PC-3 (cell line): ENCODE data around the gene NTRK2. TPM values are rescaled to one million over a fixed set of nuclear protein-coding genes. Genes with fewer than 3 reads are reported as not detected.

Experiments
- ATAC-seq: fragments of 200-7000 bp; cut with Tn5 transposase; 2 replicates; pipeline ENCODE4 v1.9.1; 2020; ENCODE audit warnings: mild to moderate bottlenecking, moderate library complexity
- BruUV-seq: library from RNA; stranded (reverse); fragments of 400-500 nt; replicated peaks from 2 replicates; lab custom pipeline; 2021; lab: Mats Ljungman, UMichigan
- CTCF ChIA-PET: fragments of 300-600 bp; sonication (Branson Sonifier 250); formaldehyde crosslinking; loops from one replicate; lab custom pipeline; 2022; ENCODE audit warnings: antibody characterized with exemption; lab: Charles Lee
- POLR2A ChIA-PET: fragments of 300-600 bp; sonication (Branson Sonifier 250); formaldehyde crosslinking; loops from one replicate; lab custom pipeline; 2022; ENCODE audit warnings: antibody characterized with exemption; ENCODE audit not compliant: unreplicated experiment; lab: Charles Lee
- DNase-seq: peaks from one replicate; pipeline ENCODE4 v3.0.0-alpha.2; 2015
- H2AFZ ChIP-seq: fragments of 300-600 bp; sonication (generic); 2 replicates; pipeline ENCODE4 v1.6.0; 2016; ENCODE audit warnings: antibody characterized with exemption, low read length
- H3F3A ChIP-seq: fragments of 300-600 bp; sonication (generic); one replicate; pipeline ENCODE4 v1.6.0; 2017; ENCODE audit warnings: antibody characterized with exemption, low read length, control low read depth, mild to moderate bottlenecking; ENCODE audit not compliant: unreplicated experiment
- H3K27ac ChIP-seq: fragments of 300-600 bp; sonication (generic); 2 replicates; pipeline ENCODE4 v1.5.1; 2016; ENCODE audit warnings: mild to moderate bottlenecking, low read length
- H3K27me3 ChIP-seq: fragments of 300-600 bp; sonication (generic); 2 replicates; pipeline ENCODE4 v1.6.1; 2016; ENCODE audit warnings: low read length, mixed read lengths
- H3K36me3 ChIP-seq: fragments of 300-600 bp; sonication (generic); 2 replicates; pipeline ENCODE4 v1.6.1; 2016; ENCODE audit warnings: low read depth, mixed run types, low read length, mixed read lengths
- H3K4me1 ChIP-seq: fragments of 300-600 bp; sonication (generic); 2 replicates; pipeline ENCODE4 v1.5.1; 2016; ENCODE audit warnings: low read length; ENCODE audit not compliant: insufficient read depth
- H3K4me2 ChIP-seq: fragments of 300-600 bp; sonication (generic); 2 replicates; pipeline ENCODE4 v1.6.0; 2016; ENCODE audit warnings: low read length
- H3K4me3 ChIP-seq: fragments of 300-600 bp; sonication (generic); 2 replicates; pipeline ENCODE4 v1.5.1; 2016; ENCODE audit warnings: mild to moderate bottlenecking, low read length, mixed read lengths
- H3K79me2 ChIP-seq: fragments of 300-600 bp; sonication (generic); 2 replicates; pipeline ENCODE4 v1.6.1; 2017; ENCODE audit warnings: low read length, mixed read lengths
- H3K9ac ChIP-seq: fragments of 300-600 bp; sonication (generic); 2 replicates; pipeline ENCODE4 v1.6.0; 2016; ENCODE audit warnings: mild to moderate bottlenecking, low read length
- H3K9me2 ChIP-seq: fragments of 300-600 bp; sonication (generic); replicated peaks from 2 replicates; pipeline ENCODE4 v1.6.1; 2016; ENCODE audit warnings: mixed run types, low read length, mixed read lengths
- H3K9me3 ChIP-seq: fragments of 300-600 bp; sonication (generic); 2 replicates; pipeline ENCODE4 v1.6.1; 2016; ENCODE audit warnings: low read length, mixed read lengths
- H4K20me1 ChIP-seq: fragments of 300-600 bp; sonication (generic); 2 replicates; pipeline ENCODE4 v1.6.1; 2016; ENCODE audit warnings: low read length, mixed read lengths
- EZH2 ChIP-seq: fragments of 300-600 bp; sonication (generic); IDR thresholded peaks from one replicate; pipeline ENCODE4 v1.6.1; 2017; ENCODE audit warnings: antibody characterized with exemption, mild to moderate bottlenecking, low read length; ENCODE audit not compliant: unreplicated experiment
- EZH2phosphoT487 ChIP-seq: fragments of 300-600 bp; sonication (generic); IDR thresholded peaks from 2 replicates; pipeline ENCODE4 v1.6.1; 2018; ENCODE audit warnings: mild to moderate bottlenecking, antibody characterized with exemption, low read length, borderline replicate concordance
- intact Hi-C: fragments of 100-400 bp; cut with micrococcal nuclease; formaldehyde crosslinking; loops from 2 replicates; pipeline ENCODE4 v1.9.0; 2023
- total RNA-seq: library from RNA; depleted of rRNA; stranded (reverse); fragments of >200 nt; gene quantifications from 2 replicates; pipeline ENCODE4 v1.2.3, GENCODE V29; 2014
- TF ChIP-seq, protein P1 (sequence below): fragments of 300-600 bp; sonication (generic); conservative IDR thresholded peaks from 2 replicates; pipeline ENCODE4 v1.5.1; 2017; ENCODE audit warnings: antibody characterized with exemption, low read depth, mild to moderate bottlenecking, low read length

The NTRK2 gene
- total RNA-seq, 1 experiment from 2014 or later: not detected

DNA sequence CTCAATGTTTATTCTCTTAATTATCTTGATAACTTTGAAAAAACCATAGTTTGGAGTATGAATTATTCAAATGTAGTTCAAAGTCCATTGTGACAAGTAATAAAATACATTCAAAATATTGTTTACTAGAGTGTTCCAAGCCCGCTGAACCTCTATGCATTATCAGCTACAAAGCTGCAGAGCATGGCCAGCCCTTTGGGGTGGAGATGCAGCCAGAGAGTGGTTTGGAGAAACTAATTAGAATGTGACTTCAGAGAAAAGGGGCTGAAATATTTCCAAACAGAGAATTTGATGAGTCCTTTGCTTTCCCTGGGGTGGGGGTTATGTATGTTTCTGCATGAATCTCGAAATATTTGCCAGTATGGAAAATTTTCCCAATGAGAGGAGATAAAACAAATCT, 211.3 kb downstream of the NTRK2 start:
- ATAC-seq (no peak), DNase-seq (no peak)
- no peaks in the 10 kb centered on the region for H3K79me2 ChIP-seq
- no peaks in the 10 kb centered on the region for H4K20me1 ChIP-seq
- CTCF ChIA-PET: no interaction called here
- H3K27ac ChIP-seq: no peak overlapping the region
- no peaks in the 10 kb centered on the region for H3K27me3 ChIP-seq
- no peaks in the 10 kb centered on the region for H3K9me3 ChIP-seq
- no peak overlapping the region for H2AFZ ChIP-seq
- H3K36me3 ChIP-seq: no peaks in the 10 kb centered on the region
- no peak overlapping the region for H3K4me3 ChIP-seq
- no peak overlapping the region for H3K4me2 ChIP-seq
- POLR2A ChIA-PET: no interaction called here
- H3K9me2 ChIP-seq: no peaks in the 10 kb centered on the region
- no peak for TF ChIP-seq EZH2
- no peak for TF ChIP-seq EZH2phosphoT487
- TF ChIP-seq, protein P1, sequence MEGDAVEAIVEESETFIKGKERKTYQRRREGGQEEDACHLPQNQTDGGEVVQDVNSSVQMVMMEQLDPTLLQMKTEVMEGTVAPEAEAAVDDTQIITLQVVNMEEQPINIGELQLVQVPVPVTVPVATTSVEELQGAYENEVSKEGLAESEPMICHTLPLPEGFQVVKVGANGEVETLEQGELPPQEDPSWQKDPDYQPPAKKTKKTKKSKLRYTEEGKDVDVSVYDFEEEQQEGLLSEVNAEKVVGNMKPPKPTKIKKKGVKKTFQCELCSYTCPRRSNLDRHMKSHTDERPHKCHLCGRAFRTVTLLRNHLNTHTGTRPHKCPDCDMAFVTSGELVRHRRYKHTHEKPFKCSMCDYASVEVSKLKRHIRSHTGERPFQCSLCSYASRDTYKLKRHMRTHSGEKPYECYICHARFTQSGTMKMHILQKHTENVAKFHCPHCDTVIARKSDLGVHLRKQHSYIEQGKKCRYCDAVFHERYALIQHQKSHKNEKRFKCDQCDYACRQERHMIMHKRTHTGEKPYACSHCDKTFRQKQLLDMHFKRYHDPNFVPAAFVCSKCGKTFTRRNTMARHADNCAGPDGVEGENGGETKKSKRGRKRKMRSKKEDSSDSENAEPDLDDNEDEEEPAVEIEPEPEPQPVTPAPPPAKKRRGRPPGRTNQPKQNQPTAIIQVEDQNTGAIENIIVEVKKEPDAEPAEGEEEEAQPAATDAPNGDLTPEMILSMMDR: no peak
- H3K4me1 ChIP-seq: no peaks in the 10 kb centered on the region
- H3K9ac ChIP-seq: no peak overlapping the region
- no peaks in the 10 kb centered on the region for H3F3A ChIP-seq
- intact Hi-C loops: no loop called here
- no TSS peak for BruUV-seq

- H3K27ac ChIP-seq: no peak overlapping the region
- no peaks in the 10 kb centered on the region for H3F3A ChIP-seq
- no peaks in the 10 kb centered on the region for H4K20me1 ChIP-seq
- no peaks in the 10 kb centered on the region for H3K4me1 ChIP-seq
- H2AFZ ChIP-seq: no peak overlapping the region
- no peak for TF ChIP-seq EZH2
- TF ChIP-seq, protein P1: no peak
- TF ChIP-seq EZH2phosphoT487: no peak
- H3K27me3 ChIP-seq: no peaks in the 10 kb centered on the region; the same call in 1 of the 2 replicates
- ATAC-seq (no peak), DNase-seq (no peak)
- H3K36me3 ChIP-seq: no peaks in the 10 kb centered on the region
- no peak overlapping the region for H3K4me2 ChIP-seq
- intact Hi-C loops: no loop called here
- POLR2A ChIA-PET: no interaction called here
- CTCF ChIA-PET: no interaction called here
- no TSS peak for BruUV-seq
- H3K9me2 ChIP-seq: no peaks in the 10 kb centered on the region
- H3K79me2 ChIP-seq: no peaks in the 10 kb centered on the region
- H3K9me3 ChIP-seq: no peaks in the 10 kb centered on the region
- no peak overlapping the region for H3K9ac ChIP-seq
- H3K4me3 ChIP-seq: no peak overlapping the region
Observed at GRCh38 chr9:84886866-84887265, 217.3 kb downstream of the NTRK2 start.

DNA sequence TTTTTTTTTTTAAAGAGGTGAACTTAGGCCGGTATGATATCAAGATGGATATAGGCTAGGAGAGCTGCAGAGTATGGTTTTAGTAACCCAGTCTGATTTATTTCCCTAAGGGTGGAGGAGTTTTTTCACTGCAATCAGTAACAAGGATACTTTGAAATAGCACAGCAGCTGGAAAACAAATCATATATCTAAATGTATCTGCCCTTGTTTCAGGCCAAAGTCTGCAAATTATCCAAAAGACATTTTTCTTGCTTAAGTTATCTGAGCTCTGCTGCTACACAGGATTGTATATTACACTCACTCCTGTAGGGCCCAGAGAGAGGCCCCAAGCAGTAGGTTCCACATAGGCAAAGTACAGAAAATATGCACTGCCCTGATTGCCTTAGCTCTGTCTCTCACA, 222.4 kb downstream of the NTRK2 start:
- no peaks in the 10 kb centered on the region for H3K9me3 ChIP-seq
- H3K79me2 ChIP-seq: no peaks in the 10 kb centered on the region
- DNase-seq (no peak), ATAC-seq (no peak)
- no peak overlapping the region for H3K4me2 ChIP-seq
- no peak for TF ChIP-seq EZH2phosphoT487
- TF ChIP-seq, protein P1: no peak
- no peak for TF ChIP-seq EZH2
- intact Hi-C loops: no loop called here
- H3K4me1 ChIP-seq: no peaks in the 10 kb centered on the region
- no peaks in the 10 kb centered on the region for H3K36me3 ChIP-seq
- no peaks in the 10 kb centered on the region for H3K9me2 ChIP-seq
- no peaks in the 10 kb centered on the region for H4K20me1 ChIP-seq
- H2AFZ ChIP-seq: no peak overlapping the region
- no peaks in the 10 kb centered on the region for H3F3A ChIP-seq
- no peak overlapping the region for H3K27ac ChIP-seq
- H3K4me3 ChIP-seq: no peak overlapping the region
- H3K9ac ChIP-seq: no peak overlapping the region
- CTCF ChIA-PET: no interaction called here
- POLR2A ChIA-PET: no interaction called here
- H3K27me3 ChIP-seq: no peaks in the 10 kb centered on the region
- BruUV-seq: no TSS peak
